Measurements from ENCODE around the gene SNX8. TPM values are rescaled to one million over a fixed set of nuclear protein-coding genes. Genes with fewer than 3 reads are reported as not detected.

The SNX8 gene
- total and polyA plus RNA-seq, 2 of the 13 experiments (the other 11 are each of a cell fraction or from before 2014, with no cell fraction given): 20.6 to 45.2 TPM

GRCh38 chr7:2354186-2354938 is 40.1 kb upstream of the SNX8 start, which contains the start of gene EIF3B (continued):
- no peak for TF ChIP-seq USF2 (IDR thresholded peaks at IDR 0.05; ENCODE audit: low read depth, low read length)
- peak; percentile 91; the same call in 1 of the 2 replicates for TF ChIP-seq USF2 (CRISPR knock-in tag; IDR thresholded peaks at IDR 0.05; ENCODE audit: borderline replicate concordance)
- TF ChIP-seq NR2F6 (IDR thresholded peaks at IDR 0.05): no peak
- no peak for TF ChIP-seq NR2F6 (CRISPR knock-in tag; IDR thresholded peaks at IDR 0.05)
- TF ChIP-seq NFYB (CRISPR knock-in tag; IDR thresholded peaks at IDR 0.05): no peak
- no peak for TF ChIP-seq PHF5A (CRISPR knock-in tag; IDR thresholded peaks at IDR 0.05; ENCODE audit: low read depth, unreplicated experiment)
- TF ChIP-seq KDM6A (CRISPR knock-in tag; IDR thresholded peaks at IDR 0.05; ENCODE audit: low read depth): no peak
- no peak for TF ChIP-seq ZNF333 (CRISPR knock-in tag; IDR thresholded peaks at IDR 0.05; ENCODE audit: borderline replicate concordance)
- TF ChIP-seq ZNF747 (CRISPR knock-in tag; IDR thresholded peaks at IDR 0.05; ENCODE audit: borderline replicate concordance): no peak; the same call in 1 of the 2 replicates
- no peak for TF ChIP-seq HOXA9 (CRISPR knock-in tag; IDR thresholded peaks at IDR 0.05; ENCODE audit: borderline replicate concordance)
- TF ChIP-seq SOX5 (CRISPR knock-in tag; IDR thresholded peaks at IDR 0.05; ENCODE audit: borderline replicate concordance): peak; percentile 35
- TF ChIP-seq ZNF18 (CRISPR knock-in tag; IDR thresholded peaks at IDR 0.05; ENCODE audit: insufficient replicate concordance): peak; percentile 87
- no peak for TF ChIP-seq MLX (CRISPR knock-in tag; IDR thresholded peaks at IDR 0.05)
- TF ChIP-seq EEA1 (CRISPR knock-in tag; IDR thresholded peaks at IDR 0.05; ENCODE audit: borderline replicate concordance): no peak; the same call in 1 of the 2 replicates
- 0 out of 2 replicates have a peak, but pooled peaks have one; percentile 22 for TF ChIP-seq ZBTB14 (CRISPR knock-in tag; IDR thresholded peaks at IDR 0.05)
- TF ChIP-seq ZNF562 (CRISPR knock-in tag; IDR thresholded peaks at IDR 0.05; ENCODE audit: borderline replicate concordance): no peak
- TF ChIP-seq ZNF616 (CRISPR knock-in tag; IDR thresholded peaks at IDR 0.05; ENCODE audit: low read depth): 0 out of 2 replicates have a peak, but pooled peaks have one; percentile 20
- TF ChIP-seq ZC3H4 (CRISPR knock-in tag; IDR thresholded peaks at IDR 0.05; ENCODE audit: borderline replicate concordance): no peak
- no peak; the same call in 1 of the 2 replicates for TF ChIP-seq ZZZ3 (CRISPR knock-in tag; IDR thresholded peaks at IDR 0.05; ENCODE audit: borderline replicate concordance)
- TF ChIP-seq PITX1 (CRISPR knock-in tag; IDR thresholded peaks at IDR 0.05): 0 out of 2 replicates have a peak, but pooled peaks have one; percentile 23
- no peak for TF ChIP-seq HMGA1 (CRISPR knock-in tag; conservative IDR thresholded peaks at IDR 0.05)
- TF ChIP-seq ZNF24 (IDR thresholded peaks at IDR 0.05): no peak
- TF ChIP-seq BRCA1 (CRISPR knock-in tag; IDR thresholded peaks at IDR 0.05): 0 out of 2 replicates have a peak, but pooled peaks have one; percentile 22

All from HepG2 (cell line).